Measurements from ENCODE around the gene TSPO.
A peak's percentile ranks its signal among the peaks of the same experiment; 100 is the strongest.
"Not testable (repeated sequence)": the region's sequence is repeated elsewhere in the genome, so short reads cannot be mapped to it uniquely, and the experiment has no call there.

TSPO gene

GRCh38 chr22:43151251-43152002 is at the start of gene TSPO:
TSS of gene TSPO (plus strand) at chr22:43151559. CDS start at chr22:43159239, 7,680 bp downstream.
- DNase-seq = no peak

GRCh38 chr22:43104056-43104625 is 47.2 kb upstream of the TSPO start:
- DNase-seq = not testable (repeated sequence)

- not testable (repeated sequence) for DNase-seq
These were observed 46.4 kb upstream of the TSPO start for GRCh38 chr22:43104950-43105349.

- no peak for DNase-seq
These were observed 45.1 kb upstream of the TSPO start for GRCh38 chr22:43106302-43106701.

GRCh38 chr22:43109511-43109910 is 41.8 kb upstream of the TSPO start:
- no peak for DNase-seq

- no peak for DNase-seq
These were observed 41.4 kb upstream of the TSPO start for GRCh38 chr22:43109921-43110443.

- DNase-seq = no peak
These were observed 40.9 kb upstream of the TSPO start, which contains the start of gene BIK for GRCh38 chr22:43110444-43110926. TSS of gene BIK (plus strand) at chr22:43110750. CDS start at chr22:43124023, 13,273 bp downstream.

GRCh38 chr22:43110927-43111623 is 40.3 kb upstream of the TSPO start:
- DNase-seq = no peak

- peak; percentile 43 for DNase-seq
These were observed 37.7 kb upstream of the TSPO start for GRCh38 chr22:43113526-43114251.

- peak; percentile 42 for DNase-seq
These were observed 36.4 kb upstream of the TSPO start for GRCh38 chr22:43114958-43115357.

- DNase-seq = no peak
These were observed 34.4 kb upstream of the TSPO start for GRCh38 chr22:43116932-43117331.

- DNase-seq = no peak
These were observed 33.1 kb upstream of the TSPO start for GRCh38 chr22:43118024-43118849.

GRCh38 chr22:43118953-43119458 is 32.4 kb upstream of the TSPO start:
- DNase-seq = no peak

- no peak for DNase-seq
These were observed 24.7 kb upstream of the TSPO start for GRCh38 chr22:43126501-43127165.

- DNase-seq = no peak
These were observed 24.0 kb upstream of the TSPO start for GRCh38 chr22:43127166-43127908.

GRCh38 chr22:43128116-43128515 is 23.2 kb upstream of the TSPO start:
- DNase-seq = no peak

- DNase-seq = peak; percentile 37
These were observed 22.4 kb upstream of the TSPO start for GRCh38 chr22:43128928-43129424.

- DNase-seq = no peak
These were observed 21.6 kb upstream of the TSPO start for GRCh38 chr22:43129426-43130425.
